GM12878 (cell line): Measurements from ENCODE around the gene MED25. TPM values are rescaled to one million over a fixed set of nuclear protein-coding genes. Genes with fewer than 3 reads are reported as not detected.

Experiments
- ATAC-seq: fragments of 200-7000 bp; cut with Tn5 transposase; 3 replicates; pipeline ENCODE4 v1.9.1; 2020; ENCODE audit warnings: mild to moderate bottlenecking, moderate library complexity
- BruUV-seq: library from RNA; stranded (reverse); fragments of 400-500 nt; replicated peaks from 2 replicates; lab custom pipeline; 2021; lab: Mats Ljungman, UMichigan
- CTCF ChIA-PET: fragments of 300-600 bp; sonication (Branson Sonifier 250); formaldehyde crosslinking; extraction: SDS; loops from one replicate; lab custom pipeline; 2021; ENCODE audit warnings: inconsistent platforms; lab: Yijun Ruan, JAX
- POLR2A ChIA-PET: fragments of 350-600 bp; formaldehyde crosslinking; extraction: SDS; loops from one replicate; lab custom pipeline; 2021; ENCODE audit warnings: inconsistent platforms; lab: Charles Lee
- RAD21 ChIA-PET: fragments of 300-600 bp; sonication (Branson Sonifier 250); formaldehyde crosslinking; loops from one replicate; lab custom pipeline; 2023; ENCODE audit warnings: antibody characterized with exemption; ENCODE audit not compliant: unreplicated experiment; lab: Charles Lee
- SMC1A ChIA-PET: fragments of 300-600 bp; sonication (Branson Sonifier 250); formaldehyde crosslinking; loops from one replicate; lab custom pipeline; 2023; ENCODE audit not compliant: unreplicated experiment, uncharacterized antibody; lab: Charles Lee
- DNase-seq: peaks from one replicate; pipeline ENCODE4 v3.0.0-alpha.2; 2011; ENCODE audit warnings: low read depth, low spot score
- FAIRE-seq: peaks from 3 replicates; lab custom pipeline; 2011; peaks lifted over from hg19 to GRCh38; lab: Jason Lieb, UNC
- H2AFZ ChIP-seq: 2 replicates; pipeline ENCODE4 v1.6.0; 2011; ENCODE audit warnings: low read depth, low read length, control low read depth; ENCODE audit not compliant: control insufficient read depth
- H3K27ac ChIP-seq: 2 replicates; pipeline ENCODE4 v1.5.1; 2011; ENCODE audit warnings: control low read depth; ENCODE audit not compliant: control insufficient read depth, insufficient read depth
- H3K27me3 ChIP-seq, 2 experiments: replicated peaks in 1 of 2; 2 replicates each; pipeline versions ENCODE4 v1.6.0 to v1.6.1; 2011; ENCODE audit warnings: low read length in 1 of 2; ENCODE audit not compliant: control insufficient read depth in 2 of 2, insufficient read depth in 2 of 2
- H3K36me3 ChIP-seq, 2 experiments: 2 replicates each; pipeline ENCODE4 v1.5.1; 2011; ENCODE audit warnings: low read length in 1 of 2; ENCODE audit not compliant: control insufficient read depth in 2 of 2, insufficient read depth in 2 of 2
- H3K4me1 ChIP-seq: 2 replicates; pipeline ENCODE4 v1.6.1; 2011; ENCODE audit warnings: mild to moderate bottlenecking, low read length, moderate library complexity, mixed read lengths; ENCODE audit not compliant: control insufficient read depth, insufficient read depth
- H3K4me2 ChIP-seq: 2 replicates; pipeline ENCODE4 v1.6.0; 2011; ENCODE audit warnings: control low read depth; ENCODE audit not compliant: control insufficient read depth, insufficient read depth
- H3K4me3 ChIP-seq: fragments of 200-600 bp; sonication (generic); 2 replicates; pipeline ENCODE4 v1.5.1; 2016
- H3K79me2 ChIP-seq: 2 replicates; pipeline ENCODE4 v1.6.0; 2011; ENCODE audit warnings: low read length; ENCODE audit not compliant: control insufficient read depth, insufficient read depth
- H3K9ac ChIP-seq: 2 replicates; pipeline ENCODE4 v1.8.0; 2011; ENCODE audit warnings: low read length, control low read depth, mixed read lengths; ENCODE audit not compliant: control insufficient read depth, insufficient read depth
- H3K9me3 ChIP-seq: replicated peaks from 3 replicates; pipeline ENCODE4 v1.5.1; 2011; ENCODE audit warnings: mild to moderate bottlenecking, low read length; ENCODE audit not compliant: control insufficient read depth, insufficient read depth
- H4K20me1 ChIP-seq: 2 replicates; pipeline ENCODE4 v1.6.0; 2011; ENCODE audit not compliant: control insufficient read depth, insufficient read depth
- CBX5 ChIP-seq: sonication (generic); IDR thresholded peaks from 2 replicates; pipeline ENCODE4 v1.6.1; 2016; ENCODE audit warnings: low read depth, moderate library complexity, mild to moderate bottlenecking, inconsistent platforms
- FOXK2 ChIP-seq: fragments of 450-650 bp; IDR thresholded peaks from 2 replicates; pipeline ENCODE4 v1.6.1; 2017; ENCODE audit warnings: mild to moderate bottlenecking, moderate library complexity
- IKZF2 ChIP-seq, 2 experiments: fragments of 450-650 bp; IDR thresholded peaks; 2 replicates each; pipeline ENCODE4 v1.6.1; 2017; ENCODE audit warnings: mild to moderate bottlenecking in 2 of 2, moderate library complexity in 2 of 2
- JUND ChIP-seq: IDR thresholded peaks from 2 replicates; pipeline ENCODE4 v1.6.1; 2012; ENCODE audit warnings: low read depth, mild to moderate bottlenecking, low read length, improper control_type of control experiment, moderate library complexity
- KAT2A ChIP-seq: conservative IDR thresholded peaks from 2 replicates; pipeline ENCODE4 v1.6.1; 2011; ENCODE audit warnings: low read depth, low read length; ENCODE audit not compliant: control insufficient read depth
- MAX ChIP-seq: IDR thresholded peaks from 2 replicates; pipeline ENCODE4 v1.6.1; 2012; ENCODE audit warnings: low read depth, low read length, improper control_type of control experiment
- NFYA ChIP-seq: IDR thresholded peaks from 2 replicates; pipeline ENCODE4 v1.6.1; 2011; ENCODE audit warnings: low read depth, mild to moderate bottlenecking, low read length, improper control_type of control experiment, borderline replicate concordance
- NKRF ChIP-seq: fragments of 450-650 bp; conservative IDR thresholded peaks from 2 replicates; pipeline ENCODE4 v1.6.1; 2017; ENCODE audit warnings: mild to moderate bottlenecking, moderate library complexity
- PAX8 ChIP-seq: fragments of 450-650 bp; IDR thresholded peaks from 2 replicates; pipeline ENCODE4 v1.6.1; 2017; ENCODE audit warnings: mild to moderate bottlenecking, moderate library complexity
- SPI1 ChIP-seq: IDR thresholded peaks from 2 replicates; pipeline ENCODE4 v1.6.1; 2011; ENCODE audit warnings: low read depth, mild to moderate bottlenecking, low read length, moderate library complexity, borderline replicate concordance; ENCODE audit not compliant: insufficient read depth
- ZBTB11 ChIP-seq: fragments of 450-650 bp; formaldehyde crosslinking; IDR thresholded peaks from 2 replicates; pipeline ENCODE4 v1.5.0; 2022; ENCODE audit warnings: mild to moderate bottlenecking, missing genetic modification characterization
- ZNF384 ChIP-seq: IDR thresholded peaks from 2 replicates; pipeline ENCODE4 v1.6.1; 2012; ENCODE audit warnings: low read depth, mild to moderate bottlenecking, low read length, improper control_type of control experiment, borderline replicate concordance
- WGBS: methylation state at CpG from one replicate; pipeline ENCODE4 v1.1.6; 2016; ENCODE audit warnings: low lambda C conversion rate; ENCODE audit not compliant: insufficient replicate concordance, insufficient coverage; ENCODE audit errors: missing lambda C conversion rate; 5-methylcytosine and 5-hydroxymethylcytosine counted together
- in situ Hi-C: fragments of 300-500 bp; cut with MboI; formaldehyde crosslinking; loops from 9 replicates; pipeline ENCODE4 v1.14.3; 2018; ENCODE audit warnings: mixed read lengths
- intact Hi-C: fragments of 100-400 bp; cut with micrococcal nuclease; formaldehyde crosslinking; loops from one replicate; pipeline ENCODE4 v1.14.2; 2022; ENCODE audit not compliant: unreplicated experiment
- polyA plus RNA-seq, 11 experiments: library from polyadenylated mRNA; depleted of rRNA in 4 of 11; unstranded in 6 of 11; stranded (reverse) in 5 of 11; fragments of >200 nt; fragmentation: Nextera tagmentation in 4 of 11; fragmentation: Illumina TruSeq in 1 of 11; extraction: Ambion mirVana in 4 of 11; extraction: Trizol in 1 of 11; gene quantifications; 1 replicate in 1 of 11; 2 replicates in 10 of 11; pipeline versions ENCODE4 v1.2.1 to v1.2.3, GENCODE V29; 2011 to 2016; ENCODE audit warnings: inconsistent platforms in 2 of 11, missing spikeins in 2 of 11, low read depth in 1 of 11
- total RNA-seq, 4 experiments: library from RNA; depleted of rRNA in 3 of 4; stranded (reverse); fragments of >200 nt in 3 of 4; fragmentation: Illumina TruSeq in 1 of 4; extraction: Trizol in 1 of 4; gene quantifications; 2 replicates each; pipeline versions ENCODE4 v1.2.1 to v1.2.3, GENCODE V29; 2013 to 2021
- TF ChIP-seq, protein P1 (sequence below): fragments of 450-650 bp; IDR thresholded peaks from 2 replicates; pipeline ENCODE4 v1.6.1; 2016; ENCODE audit warnings: mild to moderate bottlenecking
- TF ChIP-seq, protein P2 (sequence below): fragments of 450-650 bp; IDR thresholded peaks from 2 replicates; pipeline ENCODE4 v1.6.1; 2018; ENCODE audit warnings: borderline replicate concordance, mild to moderate bottlenecking; ENCODE audit not compliant: partially characterized antibody

MED25 gene
- total and polyA plus RNA-seq, 10 of the 15 experiments (the other 5 are each of a cell fraction or from before 2014, with no cell fraction given) = 3.5 to 53.9 (median 17.1) TPM

- DNase-seq (peak; percentile 32), ATAC-seq (peak; percentile 15), FAIRE-seq (peak; percentile 49)
- SMC1A ChIA-PET = no interaction called here
- Histone ChIP-seq H2AFZ (no peak overlapping the region), H3K27ac (no peak overlapping the region), H3K4me2 (peak overlapping the region; percentile 32; the same call in 1 of the 2 replicates), H3K27me3 (no peaks in the 10 kb centered on the region), H3K4me1 (peaks cover 36% of the 10 kb centered on the region), H3K36me3 (no peaks in the 10 kb centered on the region; a peak in 1 of 4 replicates), H3K9me3 (peaks cover 5% of the 10 kb centered on the region; the same call in 2 of the 3 replicates), H3K4me3 (no peak overlapping the region), H3K79me2 (peaks cover 6% of the 10 kb centered on the region), H3K9ac (no peak overlapping the region), H4K20me1 (no peaks in the 10 kb centered on the region)
- RAD21 ChIA-PET = interaction anchor here (0.7 to 1.6 kb wide), 3 partner anchors 21 to 39 kb away, joined by 3 read pairs; partner anchors contain the start of gene AKT1S1
- POLR2A ChIA-PET = interaction anchor here (1.2 to 2.7 kb wide), 2 partner anchors 20 to 206 kb away, joined by 4 to 12 read pairs; no protein-coding TSS in a partner anchor
- intact Hi-C loops = no loop called here
- in situ Hi-C loops = no loop called here
- CTCF ChIA-PET = interaction anchor here (0.7 to 1.6 kb wide), 4 partner anchors 20 to 1358 kb away, joined by 3 to 6 read pairs (median 4); partner anchors contain the start of gene FUZ
- no TSS peak for BruUV-seq
- WGBS = 2% methylated on average over 3 of the region's 3 CpGs
- TF ChIP-seq JUND (no peak), ZBTB11 (CRISPR knock-in tag) (no peak), ZNF384 (no peak), NKRF (no peak), KAT2A (no peak), PAX8 (no peak), MAX (no peak), FOXK2 (no peak), SPI1 (peak; percentile 12; the same call in 1 of the 2 replicates), CBX5 (peak; percentile 92), IKZF2 (IDR thresholded peaks at IDR 0.05) (peak; percentile 23 to 49; a peak in 3 of 4 replicates), NFYA (no peak)
- TF ChIP-seq, protein P1, sequence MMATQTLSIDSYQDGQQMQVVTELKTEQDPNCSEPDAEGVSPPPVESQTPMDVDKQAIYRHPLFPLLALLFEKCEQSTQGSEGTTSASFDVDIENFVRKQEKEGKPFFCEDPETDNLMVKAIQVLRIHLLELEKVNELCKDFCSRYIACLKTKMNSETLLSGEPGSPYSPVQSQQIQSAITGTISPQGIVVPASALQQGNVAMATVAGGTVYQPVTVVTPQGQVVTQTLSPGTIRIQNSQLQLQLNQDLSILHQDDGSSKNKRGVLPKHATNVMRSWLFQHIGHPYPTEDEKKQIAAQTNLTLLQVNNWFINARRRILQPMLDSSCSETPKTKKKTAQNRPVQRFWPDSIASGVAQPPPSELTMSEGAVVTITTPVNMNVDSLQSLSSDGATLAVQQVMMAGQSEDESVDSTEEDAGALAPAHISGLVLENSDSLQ = no peak
- TF ChIP-seq, protein P2, sequence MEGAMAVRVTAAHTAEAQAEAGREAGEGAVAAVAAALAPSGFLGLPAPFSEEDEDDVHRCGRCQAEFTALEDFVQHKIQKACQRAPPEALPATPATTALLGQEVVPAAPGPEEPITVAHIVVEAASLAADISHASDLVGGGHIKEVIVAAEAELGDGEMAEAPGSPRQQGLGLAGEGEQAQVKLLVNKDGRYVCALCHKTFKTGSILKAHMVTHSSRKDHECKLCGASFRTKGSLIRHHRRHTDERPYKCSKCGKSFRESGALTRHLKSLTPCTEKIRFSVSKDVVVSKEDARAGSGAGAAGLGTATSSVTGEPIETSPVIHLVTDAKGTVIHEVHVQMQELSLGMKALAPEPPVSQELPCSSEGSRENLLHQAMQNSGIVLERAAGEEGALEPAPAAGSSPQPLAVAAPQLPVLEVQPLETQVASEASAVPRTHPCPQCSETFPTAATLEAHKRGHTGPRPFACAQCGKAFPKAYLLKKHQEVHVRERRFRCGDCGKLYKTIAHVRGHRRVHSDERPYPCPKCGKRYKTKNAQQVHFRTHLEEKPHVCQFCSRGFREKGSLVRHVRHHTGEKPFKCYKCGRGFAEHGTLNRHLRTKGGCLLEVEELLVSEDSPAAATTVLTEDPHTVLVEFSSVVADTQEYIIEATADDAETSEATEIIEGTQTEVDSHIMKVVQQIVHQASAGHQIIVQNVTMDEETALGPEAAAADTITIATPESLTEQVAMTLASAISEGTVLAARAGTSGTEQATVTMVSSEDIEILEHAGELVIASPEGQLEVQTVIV = no peak
Observed at GRCh38 chr19:49848938-49849337, 30.8 kb downstream of the MED25 start.
